GM18505 (cell line): ENCODE data around the gene IFT57.

Source experiments
- ATAC-seq: cut with Tn5 transposase; IDR thresholded peaks from one replicate; pipeline ENCODE4 v1.9.1; 2021; ENCODE audit not compliant: unreplicated experiment
- POLR2A ChIP-seq: IDR thresholded peaks from 4 replicates; pipeline ENCODE4 v1.6.1; 2011; ENCODE audit warnings: borderline replicate concordance; ENCODE audit not compliant: insufficient read depth, insufficient read length; ENCODE audit errors: extremely low read depth

Gene IFT57

DNA sequence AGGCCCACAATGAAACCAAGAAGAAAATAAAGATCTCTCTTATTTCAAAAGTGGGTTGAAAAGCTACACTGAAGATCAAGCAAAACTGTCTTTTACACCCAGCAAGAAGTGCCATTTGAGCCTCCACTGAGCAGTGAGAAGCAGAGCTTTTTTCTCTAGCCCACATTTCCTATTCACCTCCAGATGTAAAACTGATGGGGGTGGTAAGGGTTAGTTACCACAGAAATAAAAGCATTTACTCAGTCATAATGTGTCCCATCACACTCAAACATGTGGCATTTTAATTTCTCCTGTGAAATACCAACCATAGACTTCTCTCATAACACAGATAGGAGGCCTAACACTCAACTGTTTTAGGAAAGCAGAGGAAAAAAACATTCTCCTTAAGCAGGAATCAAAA lies 21.0 kb downstream of the IFT57 start:
- ATAC-seq: no peak
- TF ChIP-seq POLR2A: no peak

DNA sequence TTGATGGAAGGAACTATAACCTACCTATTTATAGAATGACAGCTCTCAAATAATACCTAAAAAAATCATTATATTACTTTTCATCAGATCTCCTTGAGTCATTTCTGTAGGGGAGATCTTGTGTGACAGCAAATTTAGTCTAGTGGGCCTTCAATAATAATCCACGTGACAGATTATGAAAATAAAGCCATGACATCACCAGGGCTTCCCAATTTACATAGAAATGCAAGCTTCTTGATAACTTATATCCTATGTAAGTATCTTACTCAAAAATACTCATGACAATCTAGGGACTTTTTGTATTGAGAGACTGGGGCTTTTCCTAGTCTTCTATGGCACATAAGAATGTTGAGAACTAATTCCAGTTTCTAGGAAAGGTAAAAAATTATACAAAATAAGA lies 21.6 kb downstream of the IFT57 start:
- no peak for ATAC-seq
- TF ChIP-seq POLR2A: no peak

DNA sequence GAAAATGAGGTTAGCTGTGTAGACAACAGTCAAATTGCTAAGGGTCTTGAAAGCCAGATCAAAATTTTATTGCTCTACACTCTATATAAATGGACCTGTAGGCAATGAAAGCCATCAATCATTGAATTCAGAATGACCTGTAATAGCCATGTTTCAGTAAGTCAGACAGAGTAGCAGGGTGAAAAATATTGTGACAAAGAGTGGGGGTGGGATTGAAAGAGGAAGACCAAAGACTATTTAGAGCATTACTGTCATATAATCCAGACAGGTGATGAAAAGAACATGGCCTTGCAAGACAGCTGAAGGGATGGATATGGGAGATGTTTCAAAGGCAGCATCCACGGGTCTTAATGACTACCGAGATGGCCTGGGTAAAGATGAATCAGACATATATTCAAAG lies 22.2 kb downstream of the IFT57 start:
- no peak for TF ChIP-seq POLR2A
- no peak for ATAC-seq

DNA sequence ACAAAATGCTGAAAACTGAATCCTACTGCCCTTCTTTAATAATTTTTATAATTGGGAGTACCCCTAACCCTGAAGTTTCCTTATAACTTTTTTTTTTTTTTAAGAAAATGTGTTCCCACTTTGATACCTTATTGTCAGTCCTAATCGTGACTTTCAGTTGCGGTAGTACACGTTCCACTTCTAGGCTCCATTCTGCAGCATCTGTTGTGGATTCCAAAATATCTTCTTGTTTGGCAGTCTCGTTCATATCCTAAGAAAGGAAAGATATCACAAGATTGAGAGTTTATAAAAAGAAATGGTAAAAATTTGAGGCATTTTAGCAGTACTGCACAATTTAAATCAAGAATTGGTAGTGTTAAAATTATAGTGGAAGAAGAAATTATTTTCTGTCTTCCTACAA lies 30.8 kb downstream of the IFT57 start:
- TF ChIP-seq POLR2A: no peak
- no peak for ATAC-seq

DNA sequence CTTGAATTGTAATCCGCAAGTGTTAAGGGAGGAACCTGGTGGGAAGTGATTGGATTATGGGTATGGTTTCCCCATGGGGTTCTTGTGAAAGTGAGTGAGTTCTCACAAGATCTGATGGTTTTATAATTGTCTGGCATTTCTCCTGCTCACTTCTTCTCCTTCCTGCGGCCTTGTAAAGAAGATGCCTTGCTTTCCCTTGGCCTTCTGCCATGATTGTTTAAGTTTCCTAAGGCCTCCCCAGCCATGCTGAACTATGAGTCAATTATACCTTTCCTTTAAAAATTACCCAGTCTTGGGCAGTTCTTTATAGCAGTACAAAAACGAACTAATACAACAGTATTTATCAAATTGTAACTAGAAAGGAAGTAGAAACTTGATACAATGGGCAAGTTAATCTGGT lies 31.9 kb downstream of the IFT57 start:
- TF ChIP-seq POLR2A: no peak
- no peak for ATAC-seq

DNA sequence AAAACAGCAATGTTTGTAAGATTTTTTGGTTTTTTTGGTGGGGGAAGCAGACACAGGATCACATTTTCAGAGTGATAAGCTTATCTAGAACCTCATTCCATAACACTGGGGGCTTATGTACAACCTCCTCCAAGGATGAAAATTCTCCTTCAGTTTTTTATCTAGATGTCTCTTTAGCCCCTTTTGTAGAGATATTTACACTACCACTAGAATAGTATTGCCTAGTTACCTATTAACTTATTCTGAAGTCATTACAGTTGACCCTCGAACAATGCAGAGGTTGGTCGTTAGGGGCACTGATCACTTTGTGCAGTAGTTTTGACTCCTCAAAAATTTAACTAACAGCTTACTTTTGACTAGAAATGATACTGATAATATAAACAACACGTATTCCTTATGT lies 32.8 kb downstream of the IFT57 start:
- ATAC-seq: no peak
- TF ChIP-seq POLR2A: no peak

DNA sequence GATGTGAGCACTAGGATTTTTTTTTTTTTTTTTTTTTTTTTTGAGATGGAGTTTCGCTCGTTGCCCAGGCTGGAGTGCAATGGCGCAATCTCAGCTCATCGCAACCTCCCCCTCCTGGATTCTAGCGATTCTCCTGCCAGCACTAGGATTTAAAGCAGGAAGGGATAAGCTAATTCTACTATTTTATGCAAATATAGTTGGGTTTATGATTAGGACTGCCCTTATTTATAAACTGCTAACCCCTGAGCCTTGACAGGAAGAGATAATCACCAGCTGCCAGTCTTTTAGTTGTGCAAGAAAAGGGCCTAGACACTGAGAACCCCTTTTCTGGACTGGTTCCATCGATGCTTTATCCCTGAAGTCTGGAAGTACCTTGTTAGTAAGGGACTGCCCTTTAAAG lies 36.7 kb downstream of the IFT57 start:
- TF ChIP-seq POLR2A: no peak
- no peak for ATAC-seq

DNA sequence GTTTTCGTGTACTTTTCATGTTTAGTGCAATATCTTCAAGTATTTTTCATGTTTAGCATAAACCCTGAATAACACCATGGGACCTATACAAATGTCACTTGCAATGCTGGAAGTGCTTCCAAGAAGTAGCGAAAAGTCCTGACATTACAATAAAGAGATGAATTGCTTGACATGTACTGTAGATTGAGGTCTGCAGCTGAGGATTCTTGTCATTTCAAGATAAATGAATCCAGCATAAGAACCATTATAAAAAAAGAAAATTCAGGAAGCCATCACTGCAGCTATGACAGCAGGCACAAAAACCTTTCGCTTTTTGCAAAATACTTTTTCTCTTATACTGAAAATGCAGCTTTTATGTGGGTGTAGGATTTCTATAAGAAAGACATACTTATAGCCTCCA lies 37.4 kb downstream of the IFT57 start:
- no peak for ATAC-seq
- no peak for TF ChIP-seq POLR2A

DNA sequence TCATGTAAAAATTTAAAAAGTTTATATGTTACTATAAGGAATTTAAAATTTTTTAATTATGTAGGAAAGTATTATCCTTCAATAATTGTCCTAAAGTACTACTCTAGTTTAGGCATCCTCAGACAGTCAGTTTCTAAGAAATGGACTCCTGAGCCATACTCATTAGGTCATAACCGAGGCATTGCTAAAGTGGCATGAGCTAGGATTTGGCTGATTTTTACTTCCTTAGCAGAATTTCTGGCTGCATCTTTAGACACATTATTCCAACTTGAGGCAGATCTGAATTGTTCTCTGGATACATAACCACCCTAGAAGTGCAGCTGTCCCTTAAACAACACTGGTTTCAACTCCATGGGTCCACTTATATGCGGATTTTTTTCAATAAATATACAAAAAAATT lies 38.3 kb downstream of the IFT57 start:
- no peak for TF ChIP-seq POLR2A
- ATAC-seq: no peak

DNA sequence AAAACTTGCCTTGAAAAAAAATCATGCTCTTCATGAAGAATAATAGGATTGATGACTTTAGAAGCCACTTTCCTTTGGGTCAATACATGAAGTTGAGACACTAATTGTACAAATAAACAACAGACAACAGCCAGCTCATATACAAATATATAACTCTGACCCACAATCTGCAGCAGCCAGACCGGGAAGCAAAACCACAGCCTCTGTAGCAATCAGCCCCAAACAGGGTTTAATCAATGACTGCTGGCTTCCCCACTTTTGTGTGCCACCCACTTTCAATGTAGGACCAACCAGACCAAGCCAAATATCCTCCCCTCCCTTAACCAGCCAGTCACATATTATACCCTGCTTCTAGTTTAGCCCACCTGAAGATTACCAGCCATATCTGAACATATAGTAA lies 39.0 kb downstream of the IFT57 start:
- ATAC-seq: no peak
- TF ChIP-seq POLR2A: no peak

DNA sequence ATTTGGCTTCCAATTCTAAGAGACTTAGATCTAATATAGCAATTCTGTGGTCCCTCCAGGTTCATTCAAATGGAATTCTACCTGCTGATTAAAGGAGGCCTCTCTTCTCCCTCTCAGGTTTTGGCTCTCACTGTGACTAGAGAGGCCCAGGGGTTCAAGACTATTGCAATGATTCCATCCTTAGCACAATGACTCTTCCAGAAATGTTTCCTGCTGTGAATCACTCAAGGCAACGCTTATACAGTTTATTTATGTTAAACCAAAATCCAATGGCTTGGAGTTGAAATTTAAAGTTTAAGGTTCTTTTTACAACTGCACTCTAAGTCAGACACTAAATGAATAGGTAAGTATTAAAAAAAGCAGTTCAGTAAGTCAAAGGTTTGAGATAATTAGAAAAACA lies 39.9 kb downstream of the IFT57 start:
- ATAC-seq: no peak
- TF ChIP-seq POLR2A: no peak

DNA sequence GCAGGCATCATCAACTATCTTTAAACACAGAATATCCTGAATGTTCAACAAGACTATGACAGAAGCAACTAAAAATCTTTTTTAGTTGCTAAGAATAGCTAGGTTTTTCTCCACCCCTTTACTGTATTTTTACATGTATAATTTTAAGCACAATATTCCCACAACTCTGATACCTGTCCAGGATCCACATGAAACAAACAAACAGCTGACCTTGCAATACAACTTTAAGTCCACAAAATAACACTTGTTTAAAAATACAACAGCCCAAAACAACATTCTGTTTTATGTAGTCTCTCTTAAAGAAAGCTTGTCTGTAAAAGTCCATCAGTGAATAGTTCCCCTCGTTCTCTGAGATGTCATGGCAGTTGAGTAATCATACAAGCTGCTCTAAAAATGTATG lies 41.1 kb downstream of the IFT57 start:
- TF ChIP-seq POLR2A: no peak
- ATAC-seq: no peak

DNA sequence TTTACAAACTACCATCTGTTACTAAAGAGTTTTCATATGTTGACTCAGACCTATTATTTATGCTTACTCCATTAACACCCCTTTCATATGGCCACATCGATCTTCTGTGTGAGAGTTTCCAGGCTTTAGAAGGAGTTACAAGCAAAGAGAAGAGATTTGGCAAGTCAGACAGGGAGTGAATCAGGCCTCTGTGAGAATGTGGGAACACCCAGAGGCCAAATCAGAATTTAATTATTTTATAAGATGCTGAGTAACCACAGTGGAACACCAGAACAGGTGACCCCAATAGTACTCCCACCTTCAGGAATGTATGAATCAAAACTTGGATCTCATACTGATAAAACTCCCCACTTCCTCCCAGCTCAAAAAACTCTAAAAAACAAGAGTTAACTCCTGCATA lies 42.0 kb downstream of the IFT57 start:
- no peak for TF ChIP-seq POLR2A
- ATAC-seq: no peak

DNA sequence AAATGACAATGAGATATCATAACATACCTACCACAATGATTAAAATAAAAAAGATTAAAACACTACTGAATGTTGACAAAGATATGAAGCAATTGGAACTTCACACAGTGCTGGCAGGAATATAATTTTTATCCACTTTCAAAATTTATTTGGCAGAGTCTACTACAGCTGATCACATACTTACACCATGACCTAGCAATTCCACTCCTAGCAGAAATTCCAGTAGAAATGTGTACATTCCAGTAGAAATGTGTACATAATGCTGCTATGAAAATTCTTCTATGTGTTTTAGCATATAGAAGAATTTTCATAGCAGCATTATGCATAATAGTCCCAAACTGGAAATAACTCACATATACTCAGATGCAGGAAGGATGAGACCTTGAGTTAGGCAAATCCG lies 43.5 kb downstream of the IFT57 start:
- no peak for TF ChIP-seq POLR2A
- ATAC-seq: no peak

DNA sequence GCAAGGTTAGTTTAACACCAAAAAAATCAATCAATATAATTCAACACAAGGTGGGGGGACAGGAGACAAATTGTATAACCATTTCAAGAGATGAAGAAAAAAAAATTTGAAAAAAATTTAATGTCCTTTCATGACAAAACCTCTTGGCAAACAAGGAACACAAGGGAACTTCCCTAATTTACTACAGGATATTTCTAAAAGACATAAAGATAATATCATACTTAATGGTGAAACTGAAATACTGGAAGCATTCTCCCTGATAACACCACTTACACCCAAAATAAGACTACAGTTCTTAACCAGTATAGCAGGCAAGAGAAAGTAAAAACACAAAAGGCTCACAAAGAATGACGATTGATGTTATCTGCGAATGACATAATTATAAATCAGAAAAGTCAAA lies 44.7 kb downstream of the IFT57 start:
- ATAC-seq: no peak
- no peak for TF ChIP-seq POLR2A
